ENCODE results near the gene MRNIP. TPM values are rescaled to one million over a fixed set of nuclear protein-coding genes. Genes with fewer than 3 reads are reported as not detected.

The MRNIP gene
- total RNA-seq, 1 experiment from 2014 or later = 31.1 TPM

GRCh38 chr5:179812997-179813607 is 45.5 kb downstream of the MRNIP start:
- Histone ChIP-seq H3K23me2 (ENCODE audit: insufficient read length, low read depth, low read length, poor library complexity, severe bottlenecking) (peaks cover 12% of the 10 kb centered on the region), H3K79me2 (ENCODE audit: insufficient read depth, low read length) (no peaks in the 10 kb centered on the region), H3K4ac (ENCODE audit: low read depth, low read length) (no peak overlapping the region), H3K4me2 (ENCODE audit: insufficient read depth, insufficient read length, low read length) (no peak overlapping the region), H3K27ac (ENCODE audit: insufficient read length, low read depth, low read length) (no peak overlapping the region), H3K18ac (ENCODE audit: insufficient read length, low read depth, low read length) (no peak overlapping the region), H3K9ac (ENCODE audit: extremely low read depth, insufficient read length, low read length) (no peak overlapping the region), H3K27me3 (ENCODE audit: insufficient read depth, low read length) (no peaks in the 10 kb centered on the region), H2BK12ac (ENCODE audit: insufficient read length, low read depth, low read length) (no peak overlapping the region), H2BK5ac (ENCODE audit: insufficient read length, low read length) (no peak overlapping the region), H2BK20ac (ENCODE audit: low read depth, low read length, poor library complexity, severe bottlenecking) (no peak overlapping the region), H3K79me1 (ENCODE audit: insufficient read depth, low read depth, low read length, poor library complexity, severe bottlenecking) (no peaks in the 10 kb centered on the region), H3T11ph (ENCODE audit: low read length) (no peak overlapping the region), H2BK120ac (ENCODE audit: low read depth, low read length, poor library complexity, severe bottlenecking) (no peak overlapping the region), H3K9me3 (ENCODE audit: control insufficient read depth, low read depth, low read length) (no peaks in the 10 kb centered on the region), H2BK15ac (ENCODE audit: low read depth, low read length) (no peak overlapping the region), H2AFZ (ENCODE audit: low read length) (no peak overlapping the region), H4K20me1 (ENCODE audit: control insufficient read depth, insufficient read depth, insufficient read length) (no peaks in the 10 kb centered on the region), H4K5ac (ENCODE audit: insufficient read length, low read depth, low read length) (no peak overlapping the region), H3K14ac (ENCODE audit: insufficient read depth, low read length) (no peak overlapping the region), H4K91ac (ENCODE audit: insufficient read length, low read depth, low read length) (no peak overlapping the region), H2AK5ac (ENCODE audit: insufficient read length, low read length) (no peak overlapping the region), H3K56ac (ENCODE audit: insufficient read length, low read depth, low read length) (no peak overlapping the region), H4K8ac (replicated peaks; ENCODE audit: insufficient read length, low read depth, low read length) (no peak overlapping the region), H3K4me1 (ENCODE audit: insufficient read depth, low read length) (no peaks in the 10 kb centered on the region; the same call in 1 of the 2 replicates), H3K23ac (ENCODE audit: insufficient read length, low read depth, low read length) (no peak overlapping the region)
- no peak for DNase-seq
- TF ChIP-seq, protein P1, sequence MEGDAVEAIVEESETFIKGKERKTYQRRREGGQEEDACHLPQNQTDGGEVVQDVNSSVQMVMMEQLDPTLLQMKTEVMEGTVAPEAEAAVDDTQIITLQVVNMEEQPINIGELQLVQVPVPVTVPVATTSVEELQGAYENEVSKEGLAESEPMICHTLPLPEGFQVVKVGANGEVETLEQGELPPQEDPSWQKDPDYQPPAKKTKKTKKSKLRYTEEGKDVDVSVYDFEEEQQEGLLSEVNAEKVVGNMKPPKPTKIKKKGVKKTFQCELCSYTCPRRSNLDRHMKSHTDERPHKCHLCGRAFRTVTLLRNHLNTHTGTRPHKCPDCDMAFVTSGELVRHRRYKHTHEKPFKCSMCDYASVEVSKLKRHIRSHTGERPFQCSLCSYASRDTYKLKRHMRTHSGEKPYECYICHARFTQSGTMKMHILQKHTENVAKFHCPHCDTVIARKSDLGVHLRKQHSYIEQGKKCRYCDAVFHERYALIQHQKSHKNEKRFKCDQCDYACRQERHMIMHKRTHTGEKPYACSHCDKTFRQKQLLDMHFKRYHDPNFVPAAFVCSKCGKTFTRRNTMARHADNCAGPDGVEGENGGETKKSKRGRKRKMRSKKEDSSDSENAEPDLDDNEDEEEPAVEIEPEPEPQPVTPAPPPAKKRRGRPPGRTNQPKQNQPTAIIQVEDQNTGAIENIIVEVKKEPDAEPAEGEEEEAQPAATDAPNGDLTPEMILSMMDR (conservative IDR thresholded peaks at IDR 0.05) = no peak
- peaks cover 5 to 38% (median 22%) of the 10 kb centered on the region in 3 experiments; a peak in 6 of 7 replicates for H3K36me3 Mint-ChIP-seq (ENCODE audit: insufficient read depth in 1 of 3, low read depth in 3 of 3)
- WGBS (ENCODE audit: extremely low coverage, insufficient read length, low lambda C conversion rate) = no CpG with 5 or more reads among the region's 5 CpGs
- no peak overlapping the region; a peak in 1 of 7 replicates for H3K27ac Mint-ChIP-seq
- no peak overlapping the region for H3K4me3 Mint-ChIP-seq
- H3K9me3 Mint-ChIP-seq = no peaks in the 10 kb centered on the region; a peak in 2 of 5 replicates
- H3K4me1 Mint-ChIP-seq = peaks cover 21 to 22% of the 10 kb centered on the region in 2 experiments
- H3K27me3 Mint-ChIP-seq (ENCODE audit: low read depth) = peaks cover 11% of the 10 kb centered on the region

Measured in H9 (cell line).